Measurements from ENCODE around the gene GFER. TPM values are rescaled to one million over a fixed set of nuclear protein-coding genes. Genes with fewer than 3 reads are reported as not detected.

GFER gene
- total and polyA plus RNA-seq, 7 experiments from 2014 or later = 14.0 to 30.8 (median 19.6) TPM

GRCh38 chr16:1972490-1972877 lies 11.5 kb upstream of the GFER start:
- peak overlapping the region in 6 of 9 donors; percentile 49 to 100 (median 96) for H3K27ac Mint-ChIP-seq
- peaks cover 0 to 3% (median 0%) of the 10 kb centered on the region in 11 donors for H3K9me3 Mint-ChIP-seq
- Histone ChIP-seq H3K27ac (ENCODE audit: low read depth, low read length) (peak overlapping the region; percentile 89), H3K9me3 (ENCODE audit: control insufficient read depth in 2 of 3, low read length in 3 of 3) (no peaks in the 10 kb centered on the region), H3K4me1 (ENCODE audit: control insufficient read depth in 2 of 2, insufficient read depth in 2 of 2, low read length in 2 of 2) (peaks cover 7 to 18% of the 10 kb centered on the region in 2 donors), H3K4me3 (ENCODE audit: low read length) (peak overlapping the region; percentile 81), H3K36me3 (ENCODE audit: control insufficient read depth in 2 of 3, insufficient read depth in 3 of 3, low read length in 3 of 3) (peaks cover 0 to 42% (median 0%) of the 10 kb centered on the region in 3 experiments), H3K27me3 (ENCODE audit: control insufficient read depth in 2 of 2, insufficient read depth in 2 of 2, low read length in 2 of 2) (no peaks in the 10 kb centered on the region)
- ATAC-seq (no peak), DNase-seq (no peak)
- H3K4me3 Mint-ChIP-seq = peak overlapping the region; percentile 87 to 98 (median 95)
- H3K27me3 Mint-ChIP-seq = peaks cover 0 to 4% (median 0%) of the 10 kb centered on the region in 5 donors
- H3K36me3 Mint-ChIP-seq = peaks cover 0 to 20% (median 7%) of the 10 kb centered on the region in 5 donors
- CTCF ChIA-PET = interaction anchor here (1.3 kb wide), 1 partner anchor 168 kb away, joined by 4 read pairs; no protein-coding TSS in a partner anchor
- POLR2A ChIA-PET = interaction anchor here (1.0 to 3.7 kb wide), 11 partner anchors 10 to 190 kb away, joined by 3 to 38 read pairs (median 8); partner anchors contain the start of genes GFER, NDUFB10, NOXO1 and NUBP2
- intact Hi-C loops (cut with micrococcal nuclease) = loop anchor here (1.0 to 5.0 kb wide), 3 partner anchors 8 to 250 kb away; partner anchors contain the start of genes RPS2 (in 2 of the 2), E4F1 (in 1 of the 2) and MSRB1 (in 1 of the 2)
- peaks cover 16 to 27% (median 20%) of the 10 kb centered on the region in 7 donors for H3K4me1 Mint-ChIP-seq

GRCh38 chr16:1973461-1974156 lies 10.4 kb upstream of the GFER start:
- ATAC-seq (no peak), DNase-seq (no peak)
- Histone ChIP-seq H3K27ac (ENCODE audit: low read depth, low read length) (no peak overlapping the region), H3K36me3 (ENCODE audit: control insufficient read depth in 2 of 3, insufficient read depth in 3 of 3, low read length in 3 of 3) (peaks cover 0 to 53% (median 0%) of the 10 kb centered on the region in 3 experiments), H3K4me1 (ENCODE audit: control insufficient read depth in 2 of 2, insufficient read depth in 2 of 2, low read length in 2 of 2) (peaks cover 7 to 18% of the 10 kb centered on the region in 2 donors), H3K9me3 (ENCODE audit: control insufficient read depth in 2 of 3, low read length in 3 of 3) (no peaks in the 10 kb centered on the region), H3K4me3 (ENCODE audit: low read length) (no peak overlapping the region), H3K27me3 (ENCODE audit: control insufficient read depth in 2 of 2, insufficient read depth in 2 of 2, low read length in 2 of 2) (no peaks in the 10 kb centered on the region)
- H3K27me3 Mint-ChIP-seq = peaks cover 0 to 4% (median 0%) of the 10 kb centered on the region in 5 donors
- CTCF ChIA-PET = no interaction called here
- peak overlapping the region in 6 of 10 donors; percentile 13 to 95 (median 63) for H3K4me3 Mint-ChIP-seq
- H3K27ac Mint-ChIP-seq = no peak overlapping the region
- peaks cover 16 to 27% (median 20%) of the 10 kb centered on the region in 7 donors for H3K4me1 Mint-ChIP-seq
- H3K9me3 Mint-ChIP-seq = peaks cover 0 to 3% (median 0%) of the 10 kb centered on the region in 11 donors
- H3K36me3 Mint-ChIP-seq = peaks cover 0 to 22% (median 7%) of the 10 kb centered on the region in 5 donors
- POLR2A ChIA-PET = interaction anchor here (1.6 kb wide), 1 partner anchor 9 kb away, joined by 6 read pairs; the partner anchor contains the start of gene RPS2
- intact Hi-C loops (cut with micrococcal nuclease) = loop anchor here in 1 of 2 donors (5.0 kb wide), 1 partner anchor 249 kb away; the partner anchor contains the start of gene E4F1

- ChIA-PET POLR2A (interaction anchor here (1.6 kb wide), 1 partner anchor 10 kb away, joined by 6 read pairs; the partner anchor contains the start of gene RPS2), CTCF (no interaction called here)
- Histone ChIP-seq H3K4me1 (ENCODE audit: control insufficient read depth in 2 of 2, insufficient read depth in 2 of 2, low read length in 2 of 2) (peaks cover 7 to 18% of the 10 kb centered on the region in 2 donors), H3K27me3 (ENCODE audit: control insufficient read depth in 2 of 2, insufficient read depth in 2 of 2, low read length in 2 of 2) (no peaks in the 10 kb centered on the region), H3K9me3 (ENCODE audit: control insufficient read depth in 2 of 3, low read length in 3 of 3) (no peaks in the 10 kb centered on the region), H3K27ac (ENCODE audit: low read depth, low read length) (no peak overlapping the region), H3K36me3 (ENCODE audit: control insufficient read depth in 2 of 3, insufficient read depth in 3 of 3, low read length in 3 of 3) (peaks cover 0 to 56% (median 0%) of the 10 kb centered on the region in 3 experiments), H3K4me3 (ENCODE audit: low read length) (no peak overlapping the region)
- H3K4me1 Mint-ChIP-seq = peaks cover 16 to 27% (median 20%) of the 10 kb centered on the region in 7 donors
- peaks cover 0 to 4% (median 0%) of the 10 kb centered on the region in 5 donors for H3K27me3 Mint-ChIP-seq
- peak overlapping the region in 4 of 10 donors; percentile 6 to 95 (median 31) for H3K4me3 Mint-ChIP-seq
- peaks cover 0 to 22% (median 9%) of the 10 kb centered on the region in 5 donors for H3K36me3 Mint-ChIP-seq
- peaks cover 0 to 3% (median 0%) of the 10 kb centered on the region in 11 donors for H3K9me3 Mint-ChIP-seq
- intact Hi-C loops (cut with micrococcal nuclease) = loop anchor here in 1 of 2 donors (5.0 kb wide), 1 partner anchor 248 kb away; the partner anchor contains the start of gene E4F1
- ATAC-seq (no peak), DNase-seq (no peak)
- H3K27ac Mint-ChIP-seq = no peak overlapping the region
These were observed 9.6 kb upstream of the GFER start for GRCh38 chr16:1974157-1975070.

DNA sequence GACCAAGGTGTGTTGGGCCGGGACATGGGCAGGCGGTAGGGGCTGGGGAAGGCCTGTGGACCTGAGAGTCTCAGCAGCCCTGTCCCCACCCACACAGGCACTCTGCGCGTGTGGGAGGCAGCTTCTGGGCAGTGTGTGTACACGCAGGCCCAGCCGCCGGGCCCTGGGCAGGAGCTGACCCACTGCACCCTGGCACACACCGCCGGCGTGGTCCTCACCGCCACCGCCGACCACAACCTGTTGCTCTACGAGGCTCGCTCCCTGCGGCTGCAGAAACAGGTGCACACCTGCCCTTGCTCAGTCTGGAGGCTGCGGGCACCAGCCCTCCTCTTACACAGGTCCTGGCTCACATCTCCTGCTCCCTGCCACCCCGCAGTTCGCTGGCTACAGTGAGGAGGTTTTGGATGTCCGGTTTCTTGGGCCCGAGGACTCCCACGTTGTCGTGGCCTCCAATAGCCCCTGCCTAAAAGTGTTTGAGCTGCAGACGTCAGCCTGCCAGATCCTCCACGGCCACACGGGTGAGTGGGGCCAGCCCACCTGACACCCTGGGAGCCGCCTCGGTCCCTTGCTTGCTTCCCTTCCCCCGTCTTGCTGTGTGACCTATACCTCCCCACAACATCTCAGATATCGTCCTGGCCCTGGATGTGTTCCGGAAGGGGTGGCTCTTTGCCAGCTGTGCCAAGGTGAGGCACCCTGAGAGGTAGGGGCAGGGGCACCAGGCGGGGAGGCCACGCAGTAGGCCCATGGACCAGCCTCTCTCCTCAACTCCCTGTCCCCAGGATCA lies 8.4 kb upstream of the GFER start:
- no peak for ATAC-seq
- H3K9me3 ChIP-seq (ENCODE audit: control insufficient read depth in 2 of 3, low read length in 3 of 3) = no peaks in the 10 kb centered on the region
- Mint-ChIP-seq H3K27me3 (peaks cover 0 to 9% (median 0%) of the 10 kb centered on the region in 5 donors), H3K4me3 (peak overlapping the region in 2 of 10 donors; percentile 23 to 34), H3K9me3 (peaks cover 0 to 3% (median 0%) of the 10 kb centered on the region in 11 donors), H3K27ac (no peak overlapping the region), H3K36me3 (peaks cover 0 to 22% (median 10%) of the 10 kb centered on the region in 5 donors), H3K4me1 (peaks cover 16 to 23% (median 20%) of the 10 kb centered on the region in 7 donors)
- POLR2A ChIA-PET = interaction anchor here (1.1 to 1.2 kb wide), 2 partner anchors 11 kb away, joined by 3 to 5 read pairs; partner anchors contain the start of gene RPS2
- H3K36me3 ChIP-seq (ENCODE audit: control insufficient read depth in 2 of 3, insufficient read depth in 3 of 3, low read length in 3 of 3) = peaks cover 0 to 56% (median 0%) of the 10 kb centered on the region in 3 experiments
- no peak for DNase-seq
- CTCF ChIA-PET = no interaction called here
- H3K27ac ChIP-seq (ENCODE audit: low read depth, low read length) = no peak overlapping the region
- H3K4me1 ChIP-seq (ENCODE audit: control insufficient read depth in 2 of 2, insufficient read depth in 2 of 2, low read length in 2 of 2) = peaks cover 7 to 18% of the 10 kb centered on the region in 2 donors
- H3K27me3 ChIP-seq (ENCODE audit: control insufficient read depth in 2 of 2, insufficient read depth in 2 of 2, low read length in 2 of 2) = peaks cover 0 to under 1% of the 10 kb centered on the region in 2 donors
- no peak overlapping the region for H3K4me3 ChIP-seq (ENCODE audit: low read length)
- intact Hi-C loops (cut with micrococcal nuclease) = no loop called here

GRCh38 chr16:1976216-1976520 lies 7.8 kb upstream of the GFER start:
- H3K9me3 Mint-ChIP-seq = peaks cover 0 to 3% (median 0%) of the 10 kb centered on the region in 11 donors

More at GRCh38 chr16:1976216-1976520, 7.8 kb upstream of the GFER start:
- Mint-ChIP-seq H3K4me3 (no peak overlapping the region), H3K27ac (no peak overlapping the region), H3K27me3 (peaks cover 0 to 14% (median 2%) of the 10 kb centered on the region in 5 donors), H3K36me3 (peaks cover 0 to 22% (median 10%) of the 10 kb centered on the region in 5 donors), H3K4me1 (peaks cover 12 to 18% (median 15%) of the 10 kb centered on the region in 7 donors)
- H3K27me3 ChIP-seq (ENCODE audit: control insufficient read depth in 2 of 2, insufficient read depth in 2 of 2, low read length in 2 of 2) = peaks cover 0 to 3% of the 10 kb centered on the region in 2 donors
- no peak for ATAC-seq
- intact Hi-C loops (cut with micrococcal nuclease) = no loop called here
- ChIA-PET POLR2A (interaction anchor here (1.1 to 1.2 kb wide), 2 partner anchors 11 kb away, joined by 3 to 5 read pairs; partner anchors contain the start of gene RPS2), CTCF (no interaction called here)
- no peak for DNase-seq
- no peaks in the 10 kb centered on the region for H3K9me3 ChIP-seq (ENCODE audit: control insufficient read depth in 2 of 3, low read length in 3 of 3)
- no peak overlapping the region for H3K4me3 ChIP-seq (ENCODE audit: low read length)
- peaks cover 0 to 56% (median 0%) of the 10 kb centered on the region in 3 experiments for H3K36me3 ChIP-seq (ENCODE audit: control insufficient read depth in 2 of 3, insufficient read depth in 3 of 3, low read length in 3 of 3)
- peaks cover 7 to 14% of the 10 kb centered on the region in 2 donors for H3K4me1 ChIP-seq (ENCODE audit: control insufficient read depth in 2 of 2, insufficient read depth in 2 of 2, low read length in 2 of 2)
- H3K27ac ChIP-seq (ENCODE audit: low read depth, low read length) = no peak overlapping the region
